Right lobe of liver (tissue), 6 donors: ENCODE measurements around the gene SMAD1. TPM values are rescaled to one million over a fixed set of nuclear protein-coding genes. Genes with fewer than 3 reads are reported as not detected.
"Not testable (repeated sequence)": the region's sequence is repeated elsewhere in the genome, so short reads cannot be mapped to it uniquely, and the experiment has no call there.

Source experiments
- ATAC-seq, 4 donors: fragments of 200-7000 bp; cut with Tn5 transposase; one replicate each; pipeline ENCODE4 v1.9.1; 2020; ENCODE audit warnings: mild to moderate bottlenecking in 4 of 4, moderate library complexity in 4 of 4
- DNase-seq, 3 donors: peaks; one replicate each; pipeline ENCODE4 v3.0.0-alpha.2; 2020
- H3K27ac ChIP-seq, 3 donors: fragments of 200-600 bp; one replicate each; pipeline ENCODE4 v1.8.0; 2022
- H3K27me3 ChIP-seq, 2 donors: fragments of 200-600 bp; one replicate each; pipeline ENCODE4 v1.8.0; 2022
- H3K36me3 ChIP-seq, 4 donors: fragments of 200-600 bp; sonication (generic) in 1 of 4; one replicate each; pipeline versions ENCODE4 v1.5.1 to v1.8.0; 2017 to 2022; ENCODE audit warnings: control low read depth in 1 of 4
- H3K4me1 ChIP-seq, 4 donors: fragments of 200-600 bp; sonication (generic) in 1 of 4; one replicate each; pipeline versions ENCODE4 v1.5.1 to v1.8.0; 2017 to 2022; ENCODE audit warnings: control low read depth in 1 of 4
- H3K4me3 ChIP-seq, 3 donors: fragments of 200-600 bp; one replicate each; pipeline ENCODE4 v1.8.0; 2022
- H3K9me3 ChIP-seq, 4 donors: fragments of 200-600 bp; sonication (generic) in 1 of 4; one replicate each; pipeline versions ENCODE4 v1.5.1 to v1.8.0; 2017 to 2022; ENCODE audit warnings: control low read depth in 1 of 4
- POLR2A ChIP-seq: fragments of 450-650 bp; IDR thresholded peaks from one replicate; pipeline ENCODE4 v1.6.1; 2017; ENCODE audit warnings: antibody characterized with exemption, mild to moderate bottlenecking
- WGBS: methylation state at CpG from one replicate; pipeline ENCODE4 v1.1.6; 2018; ENCODE audit warnings: low coverage, low lambda C conversion rate; ENCODE audit not compliant: insufficient coverage; ENCODE audit errors: missing lambda C conversion rate; 5-methylcytosine and 5-hydroxymethylcytosine counted together
- intact Hi-C, 2 donors: fragments of 100-400 bp; cut with DNase I; formaldehyde crosslinking; loops; one replicate each; pipeline versions ENCODE4 v1.11.2 to v1.14.1; 2022
- total RNA-seq, 6 experiments: library from RNA; depleted of rRNA in 2 of 6; stranded (reverse); fragments of >200 nt in 2 of 6; fragmentation: NEBNext Ultra II Directional in 3 of 6; extraction: Animal tissue kit (Norgen Biotek cat#: 25700) in 3 of 6; gene quantifications; one replicate each; pipeline versions ENCODE4 v1.1.0 to v1.2.4, GENCODE V29; 2016 to 2023
- TF ChIP-seq, protein P1 (sequence below), 4 donors: fragments of 200-600 bp in 3 of 4; fragments of 450-650 bp in 1 of 4; IDR thresholded peaks; one replicate each; pipeline versions ENCODE4 v1.5.1 to v1.8.0; 2016 to 2022; ENCODE audit warnings: antibody characterized with exemption in 4 of 4, mild to moderate bottlenecking in 2 of 4
- donor health status: DM: no; HTN: yes; CAD: no.
- donor health status: DM: no; HTN: no; CAD: no.
- donor health status: DM: no; HTN: no; CAD: no.
- donor health status: DM: no; HTN: yes; CAD: no.
- donor health status: DM: no; HTN: yes; CAD: no.

Gene SMAD1
- total RNA-seq, 6 experiments from 2014 or later = 12.4 to 30.5 (median 18.4) TPM

DNA sequence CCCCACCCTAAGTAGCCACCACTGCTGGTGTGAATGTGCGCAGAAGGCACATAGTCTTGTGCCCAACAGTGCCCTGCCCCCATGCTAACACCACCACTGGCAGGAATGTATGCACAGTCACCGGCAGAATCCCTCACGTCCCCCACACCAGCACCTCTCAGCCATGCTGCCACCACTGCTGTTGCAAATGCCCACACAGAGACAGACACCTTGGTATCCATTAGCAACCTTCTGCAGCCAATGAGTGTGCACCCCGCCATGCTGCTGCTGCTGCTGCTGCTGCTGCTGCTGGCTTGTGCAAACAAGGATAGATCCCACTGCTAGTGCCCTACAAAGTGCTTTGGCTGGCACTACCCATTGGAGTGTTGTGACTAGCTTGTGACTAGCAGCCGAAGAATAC is 85.1 kb downstream of the SMAD1 start:
- DNase-seq = no peak

GRCh38 chr4:145567516-145567915 is 85.9 kb downstream of the SMAD1 start:
- no peak overlapping the region for H3K4me3 ChIP-seq
- no peaks in the 10 kb centered on the region for H3K36me3 ChIP-seq
- no peak overlapping the region for H3K27ac ChIP-seq
- no peaks in the 10 kb centered on the region for H3K9me3 ChIP-seq
- no peak for ATAC-seq
- WGBS = 75% methylated on average over 2 of the region's 2 CpGs
- no peak for DNase-seq
- no peaks in the 10 kb centered on the region for H3K4me1 ChIP-seq
- intact Hi-C loops = no loop called here
- no peaks in the 10 kb centered on the region for H3K27me3 ChIP-seq
- TF ChIP-seq, protein P1, sequence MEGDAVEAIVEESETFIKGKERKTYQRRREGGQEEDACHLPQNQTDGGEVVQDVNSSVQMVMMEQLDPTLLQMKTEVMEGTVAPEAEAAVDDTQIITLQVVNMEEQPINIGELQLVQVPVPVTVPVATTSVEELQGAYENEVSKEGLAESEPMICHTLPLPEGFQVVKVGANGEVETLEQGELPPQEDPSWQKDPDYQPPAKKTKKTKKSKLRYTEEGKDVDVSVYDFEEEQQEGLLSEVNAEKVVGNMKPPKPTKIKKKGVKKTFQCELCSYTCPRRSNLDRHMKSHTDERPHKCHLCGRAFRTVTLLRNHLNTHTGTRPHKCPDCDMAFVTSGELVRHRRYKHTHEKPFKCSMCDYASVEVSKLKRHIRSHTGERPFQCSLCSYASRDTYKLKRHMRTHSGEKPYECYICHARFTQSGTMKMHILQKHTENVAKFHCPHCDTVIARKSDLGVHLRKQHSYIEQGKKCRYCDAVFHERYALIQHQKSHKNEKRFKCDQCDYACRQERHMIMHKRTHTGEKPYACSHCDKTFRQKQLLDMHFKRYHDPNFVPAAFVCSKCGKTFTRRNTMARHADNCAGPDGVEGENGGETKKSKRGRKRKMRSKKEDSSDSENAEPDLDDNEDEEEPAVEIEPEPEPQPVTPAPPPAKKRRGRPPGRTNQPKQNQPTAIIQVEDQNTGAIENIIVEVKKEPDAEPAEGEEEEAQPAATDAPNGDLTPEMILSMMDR (IDR thresholded peaks at IDR 0.05) = no peak
- no peak for TF ChIP-seq POLR2A

More for the DNA sequence above, 85.1 kb downstream of the SMAD1 start:
- H3K4me1 ChIP-seq = no peaks in the 10 kb centered on the region
- H3K27me3 ChIP-seq = no peaks in the 10 kb centered on the region
- 0% methylated on average over 1 of the region's 5 CpGs for WGBS
- no peak for ATAC-seq
- intact Hi-C loops = no loop called here
- no peaks in the 10 kb centered on the region for H3K9me3 ChIP-seq
- H3K4me3 ChIP-seq = no peak overlapping the region
- H3K27ac ChIP-seq = no peak overlapping the region
- H3K36me3 ChIP-seq = no peaks in the 10 kb centered on the region
- TF ChIP-seq, protein P1 (IDR thresholded peaks at IDR 0.05) = no peak
- no peak for TF ChIP-seq POLR2A

DNA sequence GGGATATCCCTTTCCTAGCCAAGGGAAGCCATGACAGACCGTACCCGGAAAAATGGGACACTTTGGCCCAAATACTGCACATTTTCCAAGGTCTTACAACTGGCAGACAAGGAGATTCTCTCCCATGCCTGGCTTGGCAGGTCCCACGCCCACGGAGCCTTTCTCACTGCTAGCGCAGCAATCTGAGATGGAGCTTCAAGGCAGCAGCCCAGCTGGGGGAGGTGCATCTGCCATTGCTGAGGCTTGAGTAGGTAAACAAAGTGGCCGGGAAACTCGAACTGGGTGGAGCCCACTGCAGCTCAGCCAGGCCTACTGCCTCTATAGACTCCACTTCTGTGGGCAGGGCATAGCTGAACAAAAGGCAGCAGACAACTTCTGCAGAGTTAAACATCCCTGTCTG is 92.9 kb downstream of the SMAD1 start:
- H3K4me1 ChIP-seq, H3K27ac ChIP-seq, ATAC-seq, H3K4me3 ChIP-seq, H3K36me3 ChIP-seq, H3K27me3 ChIP-seq, intact Hi-C loops, DNase-seq, H3K9me3 ChIP-seq: not testable (repeated sequence)
- WGBS = 33% methylated on average over 1 of the region's 7 CpGs

DNA sequence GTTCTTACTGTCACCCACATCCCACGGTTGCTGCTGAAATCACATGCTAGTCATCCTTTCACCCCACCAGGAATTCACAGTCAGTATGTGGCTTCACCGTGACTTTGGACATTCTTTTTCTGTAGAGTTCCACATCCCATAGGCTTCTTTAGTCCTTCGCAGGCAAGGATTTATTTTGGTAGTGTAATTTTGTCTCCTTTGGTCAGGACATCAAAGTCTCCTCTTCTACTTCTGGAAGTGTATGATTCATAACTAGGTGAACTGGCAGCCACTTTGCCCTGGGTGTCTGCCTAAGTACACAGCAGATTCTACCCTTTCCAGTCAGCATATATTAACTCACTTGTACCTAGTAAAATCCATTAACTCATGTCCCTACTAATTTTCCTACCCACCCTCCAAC is 99.3 kb downstream of the SMAD1 start:
- no peaks in the 10 kb centered on the region for H3K27me3 ChIP-seq
- no peaks in the 10 kb centered on the region for H3K4me1 ChIP-seq
- 75% methylated on average over 3 of the region's 3 CpGs for WGBS
- H3K27ac ChIP-seq = no peak overlapping the region
- no peaks in the 10 kb centered on the region for H3K9me3 ChIP-seq
- intact Hi-C loops = no loop called here
- no peak overlapping the region for H3K4me3 ChIP-seq
- H3K36me3 ChIP-seq = no peaks in the 10 kb centered on the region
- TF ChIP-seq, protein P1 (IDR thresholded peaks at IDR 0.05) = no peak
- TF ChIP-seq POLR2A = no peak
- ATAC-seq (peak in 3 of 4 donors; percentile 17 to 94 (median 36)), DNase-seq (peak in 1 of 3 donors; percentile 33)

DNA sequence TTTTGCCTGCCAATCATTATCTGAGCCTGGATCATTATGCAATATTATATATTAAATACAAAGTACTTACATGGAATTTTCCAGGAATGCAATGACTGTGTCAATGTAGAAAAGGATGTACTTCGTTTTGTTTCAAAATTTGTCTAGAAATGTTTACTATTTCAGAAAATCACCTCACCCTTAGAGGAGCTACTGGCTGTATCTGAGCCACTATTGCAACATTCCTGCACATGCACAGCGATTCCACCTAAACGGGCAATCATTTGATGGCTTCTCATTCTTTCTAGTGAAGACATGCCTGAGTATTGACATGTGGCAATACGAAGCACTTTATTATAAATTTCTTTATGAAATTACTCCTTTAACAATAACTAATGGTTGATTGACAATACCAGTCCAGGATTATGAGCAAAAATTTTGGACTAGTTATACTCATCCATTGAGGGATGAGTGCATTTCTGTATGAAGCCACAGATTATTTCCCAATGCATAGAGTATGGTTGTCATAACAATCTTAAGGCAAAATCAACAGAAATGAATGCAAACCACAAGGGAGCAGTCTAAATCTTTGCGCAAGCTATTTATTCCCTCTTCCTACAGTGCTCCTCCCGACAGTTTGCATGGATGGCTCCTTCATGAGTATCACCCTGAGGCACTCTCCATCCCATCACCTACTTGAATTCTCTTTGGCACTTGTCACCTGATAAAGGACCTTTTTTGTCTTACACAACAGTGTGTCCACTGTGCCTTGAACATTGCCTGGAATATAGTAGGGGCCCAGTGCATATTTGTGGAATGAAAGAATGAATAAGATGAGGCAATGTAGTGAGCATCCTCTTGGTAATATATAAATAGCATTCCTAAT is 101.8 kb downstream of the SMAD1 start:
- no peaks in the 10 kb centered on the region for H3K36me3 ChIP-seq

More for the DNA sequence above, 101.8 kb downstream of the SMAD1 start:
- Histone ChIP-seq H3K4me3 (no peak overlapping the region), H3K27me3 (no peaks in the 10 kb centered on the region), H3K4me1 (no peaks in the 10 kb centered on the region), H3K27ac (no peak overlapping the region), H3K9me3 (no peaks in the 10 kb centered on the region)
- intact Hi-C loops = no loop called here
- ATAC-seq = no peak
- 66% methylated on average over 6 of the region's 6 CpGs for WGBS
- DNase-seq = no peak
- TF ChIP-seq, protein P1 (IDR thresholded peaks at IDR 0.05) = no peak
- no peak for TF ChIP-seq POLR2A
